GM21619 (cell line): ENCODE measurements around the gene ANKRD11.
"Not testable (repeated sequence)": the region's sequence is repeated elsewhere in the genome, so short reads cannot be mapped to it uniquely, and the experiment has no call there.

Experiments
- ATAC-seq: cut with Tn5 transposase; IDR thresholded peaks from one replicate; pipeline ENCODE4 v1.9.1; 2021; ENCODE audit not compliant: unreplicated experiment

The ANKRD11 gene

GRCh38 chr16:89369266-89369895 is 121.0 kb downstream of the ANKRD11 start:
- ATAC-seq = no peak

GRCh38 chr16:89368604-89369249 is 121.6 kb downstream of the ANKRD11 start:
- no peak for ATAC-seq

- no peak for ATAC-seq
Measured at GRCh38 chr16:89367538-89367915, 122.8 kb downstream of the ANKRD11 start.

GRCh38 chr16:89366561-89367537 is 123.5 kb downstream of the ANKRD11 start:
- no peak for ATAC-seq

GRCh38 chr16:89365996-89366395 is 124.4 kb downstream of the ANKRD11 start:
- no peak for ATAC-seq

- no peak for ATAC-seq
Measured at GRCh38 chr16:89365044-89365467, 125.3 kb downstream of the ANKRD11 start.

- ATAC-seq = no peak
Measured at GRCh38 chr16:89364606-89365005, 125.8 kb downstream of the ANKRD11 start.

GRCh38 chr16:89363621-89364393 is 126.6 kb downstream of the ANKRD11 start:
- ATAC-seq = no peak

GRCh38 chr16:89362540-89363223 is 127.7 kb downstream of the ANKRD11 start:
- not testable (repeated sequence) for ATAC-seq

GRCh38 chr16:89361751-89362539 is 128.4 kb downstream of the ANKRD11 start:
- peak; percentile 63 for ATAC-seq

GRCh38 chr16:89360760-89361435 is 129.5 kb downstream of the ANKRD11 start:
- peak; percentile 39 for ATAC-seq

GRCh38 chr16:89359264-89360147 is 130.9 kb downstream of the ANKRD11 start:
- no peak for ATAC-seq

- no peak for ATAC-seq
Measured at GRCh38 chr16:89358030-89359005, 132.0 kb downstream of the ANKRD11 start.

- no peak for ATAC-seq
Measured at GRCh38 chr16:89357055-89357816, 133.1 kb downstream of the ANKRD11 start.

- no peak for ATAC-seq
Measured at GRCh38 chr16:89355686-89356085, 134.7 kb downstream of the ANKRD11 start.

GRCh38 chr16:89355007-89355406 is 135.4 kb downstream of the ANKRD11 start:
- ATAC-seq = no peak
